IPS-15b (cell line): ENCODE results near the gene HMCN1.

Source experiments
- H3K27me3 ChIP-seq: one replicate; pipeline ENCODE4 v1.6.1; 2013; ENCODE audit warnings: low read length; ENCODE audit not compliant: control insufficient read depth, insufficient read depth
- H3K36me3 ChIP-seq: one replicate; pipeline ENCODE4 v1.6.1; 2013; ENCODE audit warnings: low read length; ENCODE audit not compliant: control insufficient read depth, insufficient read depth
- H3K4me1 ChIP-seq: one replicate; pipeline ENCODE4 v1.6.1; 2013; ENCODE audit warnings: mild to moderate bottlenecking, low read length; ENCODE audit not compliant: control insufficient read depth, insufficient read depth
- H3K4me3 ChIP-seq: one replicate; pipeline ENCODE4 v1.5.1; 2013; ENCODE audit warnings: low read depth, low read length
- H3K9ac ChIP-seq: one replicate; pipeline ENCODE4 v1.6.1; 2013; ENCODE audit warnings: low read depth, mild to moderate bottlenecking, low read length
- H3K9me3 ChIP-seq: one replicate; pipeline ENCODE4 v1.6.1; 2013; ENCODE audit warnings: mild to moderate bottlenecking, low read length; ENCODE audit not compliant: control insufficient read depth, insufficient read depth

The HMCN1 gene

GRCh38 chr1:186014370-186015037 lies 280.3 kb downstream of the HMCN1 start:
- Histone ChIP-seq H3K36me3 (no peaks in the 10 kb centered on the region), H3K9me3 (no peaks in the 10 kb centered on the region), H3K4me1 (no peaks in the 10 kb centered on the region), H3K9ac (no peak overlapping the region), H3K4me3 (no peak overlapping the region), H3K27me3 (no peaks in the 10 kb centered on the region)

GRCh38 chr1:186016856-186017255 lies 282.7 kb downstream of the HMCN1 start:
- Histone ChIP-seq H3K9me3 (no peaks in the 10 kb centered on the region), H3K9ac (no peak overlapping the region), H3K4me3 (no peak overlapping the region), H3K36me3 (no peaks in the 10 kb centered on the region), H3K27me3 (no peaks in the 10 kb centered on the region), H3K4me1 (no peaks in the 10 kb centered on the region)

- no peaks in the 10 kb centered on the region for H3K36me3 ChIP-seq
- H3K9me3 ChIP-seq = no peaks in the 10 kb centered on the region
- H3K4me3 ChIP-seq = no peak overlapping the region
- no peaks in the 10 kb centered on the region for H3K27me3 ChIP-seq
- no peaks in the 10 kb centered on the region for H3K4me1 ChIP-seq
- no peak overlapping the region for H3K9ac ChIP-seq
Observed at GRCh38 chr1:186022184-186022583, 288.0 kb downstream of the HMCN1 start.

- H3K9ac ChIP-seq = no peak overlapping the region
- no peaks in the 10 kb centered on the region for H3K36me3 ChIP-seq
- no peaks in the 10 kb centered on the region for H3K4me1 ChIP-seq
- no peaks in the 10 kb centered on the region for H3K9me3 ChIP-seq
- no peak overlapping the region for H3K4me3 ChIP-seq
- H3K27me3 ChIP-seq = no peaks in the 10 kb centered on the region
Observed at GRCh38 chr1:186026946-186027345, 292.8 kb downstream of the HMCN1 start.

- H3K27me3 ChIP-seq = no peaks in the 10 kb centered on the region
- no peaks in the 10 kb centered on the region for H3K9me3 ChIP-seq
- H3K9ac ChIP-seq = no peak overlapping the region
- H3K4me3 ChIP-seq = no peak overlapping the region
- no peaks in the 10 kb centered on the region for H3K36me3 ChIP-seq
- H3K4me1 ChIP-seq = no peaks in the 10 kb centered on the region
Observed at GRCh38 chr1:186027621-186028020, 293.4 kb downstream of the HMCN1 start.

GRCh38 chr1:186030453-186030852 lies 296.3 kb downstream of the HMCN1 start:
- Histone ChIP-seq H3K4me3 (no peak overlapping the region), H3K4me1 (no peaks in the 10 kb centered on the region), H3K36me3 (no peaks in the 10 kb centered on the region), H3K27me3 (no peaks in the 10 kb centered on the region), H3K9me3 (no peaks in the 10 kb centered on the region), H3K9ac (no peak overlapping the region)

GRCh38 chr1:186033847-186034271 lies 299.7 kb downstream of the HMCN1 start:
- H3K27me3 ChIP-seq = no peaks in the 10 kb centered on the region
- no peaks in the 10 kb centered on the region for H3K4me1 ChIP-seq
- H3K36me3 ChIP-seq = no peaks in the 10 kb centered on the region
- H3K9me3 ChIP-seq = no peaks in the 10 kb centered on the region
- H3K9ac ChIP-seq = no peak overlapping the region
- no peak overlapping the region for H3K4me3 ChIP-seq

GRCh38 chr1:186042230-186042629 lies 308.0 kb downstream of the HMCN1 start:
- H3K4me3 ChIP-seq = no peak overlapping the region
- no peaks in the 10 kb centered on the region for H3K4me1 ChIP-seq
- no peaks in the 10 kb centered on the region for H3K9me3 ChIP-seq
- no peaks in the 10 kb centered on the region for H3K36me3 ChIP-seq
- no peak overlapping the region for H3K9ac ChIP-seq
- H3K27me3 ChIP-seq = no peaks in the 10 kb centered on the region

GRCh38 chr1:186043296-186043695 lies 309.1 kb downstream of the HMCN1 start:
- no peaks in the 10 kb centered on the region for H3K27me3 ChIP-seq
- no peaks in the 10 kb centered on the region for H3K4me1 ChIP-seq
- no peak overlapping the region for H3K4me3 ChIP-seq
- no peaks in the 10 kb centered on the region for H3K36me3 ChIP-seq
- H3K9ac ChIP-seq = no peak overlapping the region
- H3K9me3 ChIP-seq = no peaks in the 10 kb centered on the region

GRCh38 chr1:186044079-186044685 lies 310.0 kb downstream of the HMCN1 start:
- Histone ChIP-seq H3K4me1 (no peaks in the 10 kb centered on the region), H3K27me3 (no peaks in the 10 kb centered on the region), H3K4me3 (no peak overlapping the region), H3K9ac (no peak overlapping the region), H3K36me3 (no peaks in the 10 kb centered on the region), H3K9me3 (no peaks in the 10 kb centered on the region)

- Histone ChIP-seq H3K9me3 (no peaks in the 10 kb centered on the region), H3K4me1 (no peaks in the 10 kb centered on the region), H3K4me3 (no peak overlapping the region), H3K27me3 (no peaks in the 10 kb centered on the region), H3K36me3 (no peaks in the 10 kb centered on the region), H3K9ac (no peak overlapping the region)
Observed at GRCh38 chr1:186046437-186047211, 312.4 kb downstream of the HMCN1 start.

GRCh38 chr1:186050360-186050759 lies 316.2 kb downstream of the HMCN1 start:
- Histone ChIP-seq H3K4me1 (no peaks in the 10 kb centered on the region), H3K9ac (no peak overlapping the region), H3K27me3 (no peaks in the 10 kb centered on the region), H3K36me3 (no peaks in the 10 kb centered on the region), H3K4me3 (no peak overlapping the region), H3K9me3 (no peaks in the 10 kb centered on the region)
